Skeletal muscle tissue (tissue), 4 donors: Measurements from ENCODE around the gene ANO10. TPM values are rescaled to one million over a fixed set of nuclear protein-coding genes. Genes with fewer than 3 reads are reported as not detected.
"Not testable (repeated sequence)": the region's sequence is repeated elsewhere in the genome, so short reads cannot be mapped to it uniquely, and the experiment has no call there.

Experiments used
- H3K27ac ChIP-seq: one replicate; pipeline ENCODE4 v1.7.0; 2013; ENCODE audit warnings: mild to moderate bottlenecking, low read depth, low read length, inconsistent platforms
- H3K27me3 ChIP-seq, 3 donors: one replicate each; pipeline ENCODE4 v1.7.0; 2013; ENCODE audit warnings: low read length in 3 of 3; ENCODE audit not compliant: control insufficient read depth in 3 of 3, insufficient read depth in 3 of 3
- H3K36me3 ChIP-seq, 3 donors: one replicate each; pipeline ENCODE4 v1.7.0; 2013; ENCODE audit warnings: low read length in 3 of 3; ENCODE audit not compliant: control insufficient read depth in 3 of 3, insufficient read depth in 3 of 3
- H3K4me1 ChIP-seq, 3 donors: one replicate each; pipeline ENCODE4 v1.7.0; 2013; ENCODE audit warnings: low read length in 3 of 3, mild to moderate bottlenecking in 3 of 3; ENCODE audit not compliant: control insufficient read depth in 3 of 3, insufficient read depth in 3 of 3
- H3K4me3 ChIP-seq, 3 donors: one replicate each; pipeline ENCODE4 v1.7.0; 2013; ENCODE audit warnings: low read length in 3 of 3
- H3K9ac ChIP-seq, 3 donors: one replicate each; pipeline ENCODE4 v1.7.0; 2013; ENCODE audit warnings: low read length in 3 of 3, mild to moderate bottlenecking in 3 of 3, moderate library complexity in 2 of 3, low read depth in 1 of 3
- H3K9me3 ChIP-seq, 3 donors: one replicate each; pipeline ENCODE4 v1.7.0; 2013; ENCODE audit warnings: low read length in 3 of 3; ENCODE audit not compliant: control insufficient read depth in 3 of 3
- total RNA-seq: library from RNA; depleted of rRNA; stranded (reverse); fragments of >200 nt; gene quantifications from one replicate; pipeline ENCODE4 v1.2.3, GENCODE V29; 2014
- donor health status: Osteomylitis.

ANO10 gene
- total RNA-seq, 1 donor from 2014 or later = 25.1 TPM

GRCh38 chr3:43465109-43465508 lies 156.7 kb downstream of the ANO10 start:
- Histone ChIP-seq H3K36me3 (no peaks in the 10 kb centered on the region), H3K9me3 (no peaks in the 10 kb centered on the region), H3K9ac (no peak overlapping the region), H3K27ac (no peak overlapping the region), H3K4me1 (no peaks in the 10 kb centered on the region), H3K27me3 (no peaks in the 10 kb centered on the region), H3K4me3 (no peak overlapping the region)

GRCh38 chr3:43462566-43462965 lies 159.2 kb downstream of the ANO10 start:
- not testable (repeated sequence) for H3K9ac ChIP-seq, H3K4me3 ChIP-seq, H3K9me3 ChIP-seq, H3K27ac ChIP-seq, H3K27me3 ChIP-seq, H3K36me3 ChIP-seq, H3K4me1 ChIP-seq

- H3K4me3 ChIP-seq = no peak overlapping the region
- no peak overlapping the region for H3K9ac ChIP-seq
- H3K27me3 ChIP-seq = no peaks in the 10 kb centered on the region
- no peaks in the 10 kb centered on the region for H3K4me1 ChIP-seq
- H3K9me3 ChIP-seq = no peaks in the 10 kb centered on the region
- H3K27ac ChIP-seq = no peak overlapping the region
- H3K36me3 ChIP-seq = no peaks in the 10 kb centered on the region
Observed at GRCh38 chr3:43461345-43461744, 160.5 kb downstream of the ANO10 start.

- H3K4me1 ChIP-seq = not testable (repeated sequence)
Observed at GRCh38 chr3:43457038-43457437, 164.8 kb downstream of the ANO10 start.

GRCh38 chr3:43455233-43455632 lies 166.6 kb downstream of the ANO10 start:
- Histone ChIP-seq H3K36me3 (no peaks in the 10 kb centered on the region), H3K27ac (no peak overlapping the region), H3K9me3 (no peaks in the 10 kb centered on the region), H3K9ac (no peak overlapping the region), H3K27me3 (no peaks in the 10 kb centered on the region), H3K4me1 (peaks cover 0 to 3% (median 0%) of the 10 kb centered on the region in 3 donors), H3K4me3 (no peak overlapping the region)

More at GRCh38 chr3:43457038-43457437, 164.8 kb downstream of the ANO10 start:
- H3K9ac ChIP-seq, H3K36me3 ChIP-seq, H3K9me3 ChIP-seq, H3K27ac ChIP-seq, H3K4me3 ChIP-seq, H3K27me3 ChIP-seq: not testable (repeated sequence)

- Histone ChIP-seq H3K4me1 (peaks cover 0 to 3% (median 0%) of the 10 kb centered on the region in 3 donors), H3K27me3 (no peaks in the 10 kb centered on the region), H3K9ac (no peak overlapping the region), H3K36me3 (no peaks in the 10 kb centered on the region), H3K27ac (no peak overlapping the region), H3K4me3 (no peak overlapping the region), H3K9me3 (no peaks in the 10 kb centered on the region)
Observed at GRCh38 chr3:43453981-43454380, 167.8 kb downstream of the ANO10 start.

GRCh38 chr3:43451670-43452254 lies 170.0 kb downstream of the ANO10 start:
- H3K4me1 ChIP-seq = peaks cover 0 to 3% (median 0%) of the 10 kb centered on the region in 3 donors
- no peak overlapping the region for H3K27ac ChIP-seq
- H3K9ac ChIP-seq = no peak overlapping the region
- H3K9me3 ChIP-seq = no peaks in the 10 kb centered on the region
- H3K4me3 ChIP-seq = no peak overlapping the region
- no peaks in the 10 kb centered on the region for H3K36me3 ChIP-seq
- no peaks in the 10 kb centered on the region for H3K27me3 ChIP-seq

- no peak overlapping the region for H3K9ac ChIP-seq
- H3K9me3 ChIP-seq = no peaks in the 10 kb centered on the region
- no peaks in the 10 kb centered on the region for H3K36me3 ChIP-seq
- no peaks in the 10 kb centered on the region for H3K4me1 ChIP-seq
- no peak overlapping the region for H3K4me3 ChIP-seq
- H3K27ac ChIP-seq = no peak overlapping the region
- no peaks in the 10 kb centered on the region for H3K27me3 ChIP-seq
Observed at GRCh38 chr3:43448098-43448497, 173.7 kb downstream of the ANO10 start.

GRCh38 chr3:43445820-43446219 lies 176.0 kb downstream of the ANO10 start:
- Histone ChIP-seq H3K36me3 (no peaks in the 10 kb centered on the region), H3K9me3 (no peaks in the 10 kb centered on the region), H3K27ac (no peak overlapping the region), H3K9ac (no peak overlapping the region), H3K4me3 (no peak overlapping the region), H3K4me1 (no peaks in the 10 kb centered on the region), H3K27me3 (no peaks in the 10 kb centered on the region)

GRCh38 chr3:43442872-43443395 lies 178.9 kb downstream of the ANO10 start:
- Histone ChIP-seq H3K9ac (no peak overlapping the region), H3K4me3 (no peak overlapping the region), H3K9me3 (no peaks in the 10 kb centered on the region), H3K4me1 (no peaks in the 10 kb centered on the region), H3K36me3 (no peaks in the 10 kb centered on the region), H3K27ac (no peak overlapping the region), H3K27me3 (no peaks in the 10 kb centered on the region)
